ENCODE data around the gene APC. TPM values are rescaled to one million over a fixed set of nuclear protein-coding genes. Genes with fewer than 3 reads are reported as not detected.

The APC gene
- total RNA-seq, 1 experiment from 2014 or later: 24.0 TPM

DNA sequence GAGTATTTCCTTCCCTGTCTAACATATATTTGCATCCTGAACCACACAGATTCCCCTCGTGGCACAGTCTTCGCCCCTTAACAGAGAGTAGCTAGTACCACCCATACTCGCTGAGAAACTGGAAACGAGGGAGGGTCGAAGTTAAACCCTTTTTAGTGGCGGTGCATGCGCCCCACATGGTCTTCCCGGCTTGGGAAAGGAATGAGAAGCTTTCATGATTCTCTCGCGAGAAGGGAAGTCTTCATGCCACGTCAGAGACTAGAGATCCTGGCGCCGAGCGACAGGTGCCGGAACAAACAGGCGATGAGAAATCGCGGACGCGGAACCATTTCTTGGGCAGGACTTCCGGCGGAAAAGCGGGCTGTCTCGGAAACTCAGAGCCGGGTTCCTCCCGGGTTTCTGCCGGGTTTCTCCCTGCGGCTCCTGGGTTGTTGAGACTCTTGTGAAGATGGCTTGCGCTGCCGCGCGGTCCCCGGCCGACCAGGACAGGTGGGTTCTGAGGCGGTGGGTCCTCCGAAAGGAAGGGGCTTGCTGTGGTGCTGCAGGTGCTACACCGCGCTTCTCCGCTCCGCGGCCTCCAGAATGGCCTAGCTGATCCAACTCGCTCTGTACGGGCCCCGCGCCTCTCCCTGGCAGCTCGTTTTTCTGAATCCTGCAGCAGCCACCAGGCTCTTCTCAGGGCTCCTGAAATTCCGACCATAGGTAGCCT lies 123.4 kb downstream of the APC start, which contains the start of gene SRP19 (continued):
- TF ChIP-seq TCF7L2 (IDR thresholded peaks at IDR 0.05; ENCODE audit: borderline replicate concordance, extremely low read depth, insufficient read depth, insufficient read length): peak; percentile 33
- TF ChIP-seq FOSL1 (IDR thresholded peaks at IDR 0.05; ENCODE audit: low read depth): no peak
- TF ChIP-seq EZH2 (IDR thresholded peaks at IDR 0.05): no peak
- TF ChIP-seq CBX3 (IDR thresholded peaks at IDR 0.05; ENCODE audit: low read depth): peak; percentile 85
- TF ChIP-seq SP1 (IDR thresholded peaks at IDR 0.05; ENCODE audit: low read depth): peak; percentile 78

DNA sequence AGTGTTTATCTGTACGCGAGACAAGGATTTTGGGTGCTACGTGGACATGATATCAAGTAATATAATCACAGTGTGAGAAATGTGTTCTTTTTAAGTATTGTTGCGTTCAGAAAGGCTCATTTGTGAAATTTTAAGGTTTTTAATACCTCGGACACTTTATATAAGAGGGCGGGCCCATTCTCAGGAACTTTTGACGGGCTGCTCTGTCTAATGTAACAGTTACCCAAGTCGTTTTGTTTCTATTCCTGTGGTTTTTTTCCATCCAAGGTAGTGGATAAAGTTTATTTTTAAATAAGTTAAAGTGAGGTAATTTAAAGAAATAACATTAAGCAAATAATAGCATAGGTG lies 123.9 kb downstream of the APC start:
- DNase-seq (ENCODE audit: low read depth, low spot score) (no peak), ATAC-seq (no peak)
- RAD21 ChIA-PET (ENCODE audit: low non-redundant PET in 1 of 2, low total read pairs in 2 of 2, uncharacterized antibody in 2 of 2, unreplicated experiment in 2 of 2): no interaction called here
- no peaks in the 10 kb centered on the region for H3K27me3 ChIP-seq (ENCODE audit: insufficient read depth, low read length)
- H3K9ac ChIP-seq (ENCODE audit: low read length): peak overlapping the region; percentile 82
- BruUV-seq (replicated peaks): TSS peak; percentile 61
- peak overlapping the region; percentile 80 to 99 for H3K4me3 ChIP-seq (replicated peaks in 1 of 2; ENCODE audit: low read depth in 1 of 2, low read length in 2 of 2)
- H3K27ac ChIP-seq (ENCODE audit: low read depth, low read length): peak overlapping the region; percentile 58
- H3K9me2 ChIP-seq (ENCODE audit: insufficient read depth): no peaks in the 10 kb centered on the region
- H3K79me2 ChIP-seq (ENCODE audit: insufficient read depth, low read length): peaks cover 49% of the 10 kb centered on the region
- intact Hi-C loops (cut with micrococcal nuclease): no loop called here
- peaks cover 8 to 22% of the 10 kb centered on the region in 2 experiments for H3K4me1 ChIP-seq (ENCODE audit: control insufficient read depth in 1 of 2, insufficient read depth in 2 of 2, low read length in 2 of 2)
- H3K9me3 ChIP-seq (ENCODE audit: control insufficient read depth in 1 of 2, insufficient read depth in 1 of 2, low read depth in 1 of 2, low read length in 2 of 2): no peaks in the 10 kb centered on the region
- no peaks in the 10 kb centered on the region; the same call in 1 of the 2 replicates for H4K20me1 ChIP-seq (ENCODE audit: insufficient read depth)
- POLR2A ChIA-PET: interaction anchor here (0.6 to 1.6 kb wide), 2 partner anchors 17 to 697 kb away, joined by 3 to 4 read pairs; no protein-coding TSS in a partner anchor
- peaks cover 21 to 30% of the 10 kb centered on the region in 2 experiments for H3K36me3 ChIP-seq (ENCODE audit: control insufficient read depth in 1 of 2, insufficient read depth in 2 of 2, low read length in 2 of 2)
- CTCF ChIA-PET: no interaction called here
- peak; percentile 45; the same call in 1 of the 2 replicates for TF ChIP-seq ZFX (IDR thresholded peaks at IDR 0.05)
- TF ChIP-seq JUND (IDR thresholded peaks at IDR 0.05): no peak
- H3K4me2 ChIP-seq (ENCODE audit: low read length): peak overlapping the region; percentile 85
- no peak overlapping the region for H2AFZ ChIP-seq (ENCODE audit: low read depth, low read length, poor library complexity, severe bottlenecking)

DNA sequence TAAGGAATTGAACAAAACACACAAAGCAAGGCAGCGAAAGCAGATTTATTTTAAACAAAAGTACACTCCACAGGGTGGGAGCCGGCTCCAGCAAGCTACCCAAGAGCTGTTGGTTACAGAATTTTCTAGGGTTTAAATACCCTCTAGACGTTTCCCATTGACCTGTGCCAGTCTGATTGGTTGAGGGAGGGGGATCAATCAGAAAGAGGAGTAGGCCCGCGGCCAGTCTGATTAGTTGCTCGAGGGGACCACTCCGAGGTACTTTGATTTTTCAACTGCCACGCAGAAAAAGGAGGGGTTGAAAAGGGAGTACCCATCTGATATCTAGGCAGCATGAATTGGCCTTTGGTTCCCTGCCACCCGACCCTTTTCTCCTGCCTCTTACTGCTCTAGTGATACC lies 124.4 kb downstream of the APC start:
- ATAC-seq (no peak), DNase-seq (ENCODE audit: low read depth, low spot score) (no peak)
- Histone ChIP-seq H3K9me3 (ENCODE audit: control insufficient read depth in 1 of 2, insufficient read depth in 1 of 2, low read depth in 1 of 2, low read length in 2 of 2) (no peaks in the 10 kb centered on the region), H3K9ac (ENCODE audit: low read length) (peak overlapping the region; percentile 82), H4K20me1 (ENCODE audit: insufficient read depth) (no peaks in the 10 kb centered on the region; the same call in 1 of the 2 replicates), H3K27me3 (ENCODE audit: insufficient read depth, low read length) (no peaks in the 10 kb centered on the region), H3K27ac (ENCODE audit: low read depth, low read length) (no peak overlapping the region), H2AFZ (ENCODE audit: low read depth, low read length, poor library complexity, severe bottlenecking) (no peak overlapping the region), H3K4me3 (replicated peaks in 1 of 2; ENCODE audit: low read depth in 1 of 2, low read length in 2 of 2) (peak overlapping the region; percentile 80 to 99), H3K4me2 (ENCODE audit: low read length) (peak overlapping the region; percentile 85), H3K4me1 (ENCODE audit: control insufficient read depth in 1 of 2, insufficient read depth in 2 of 2, low read length in 2 of 2) (peaks cover 8 to 22% of the 10 kb centered on the region in 2 experiments), H3K79me2 (ENCODE audit: insufficient read depth, low read length) (peaks cover 51% of the 10 kb centered on the region), H3K9me2 (ENCODE audit: insufficient read depth) (no peaks in the 10 kb centered on the region), H3K36me3 (ENCODE audit: control insufficient read depth in 1 of 2, insufficient read depth in 2 of 2, low read length in 2 of 2) (peaks cover 25 to 34% of the 10 kb centered on the region in 2 experiments)
- TF ChIP-seq CBX3 (IDR thresholded peaks at IDR 0.05; ENCODE audit: low read depth) (no peak), SRF (IDR thresholded peaks at IDR 0.05; ENCODE audit: low read depth) (no peak), POLR2A (IDR thresholded peaks at IDR 0.05; ENCODE audit: borderline replicate concordance, extremely low read depth, insufficient read depth, insufficient read length) (no peak), SP1 (IDR thresholded peaks at IDR 0.05; ENCODE audit: low read depth) (no peak), YY1 (IDR thresholded peaks at IDR 0.05; ENCODE audit: extremely low read depth, insufficient replicate concordance, low read depth, low read length) (no peak), CEBPB (IDR thresholded peaks at IDR 0.05; ENCODE audit: low read depth) (no peak), SIN3A (IDR thresholded peaks at IDR 0.05; ENCODE audit: low read depth) (no peak), JUND (IDR thresholded peaks at IDR 0.05) (no peak), EZH2phosphoT487 (IDR thresholded peaks at IDR 0.05; ENCODE audit: borderline replicate concordance) (no peak), TCF7L2 (IDR thresholded peaks at IDR 0.05; ENCODE audit: borderline replicate concordance, extremely low read depth, insufficient read depth, insufficient read length) (no peak), ZFX (IDR thresholded peaks at IDR 0.05) (no peak)
- TF ChIP-seq, protein P1, sequence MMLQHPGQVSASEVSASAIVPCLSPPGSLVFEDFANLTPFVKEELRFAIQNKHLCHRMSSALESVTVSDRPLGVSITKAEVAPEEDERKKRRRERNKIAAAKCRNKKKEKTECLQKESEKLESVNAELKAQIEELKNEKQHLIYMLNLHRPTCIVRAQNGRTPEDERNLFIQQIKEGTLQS (IDR thresholded peaks at IDR 0.05): no peak
- TF ChIP-seq, protein P2, sequence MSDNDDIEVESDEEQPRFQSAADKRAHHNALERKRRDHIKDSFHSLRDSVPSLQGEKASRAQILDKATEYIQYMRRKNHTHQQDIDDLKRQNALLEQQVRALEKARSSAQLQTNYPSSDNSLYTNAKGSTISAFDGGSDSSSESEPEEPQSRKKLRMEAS (IDR thresholded peaks at IDR 0.05): no peak
- TF ChIP-seq, protein P3, sequence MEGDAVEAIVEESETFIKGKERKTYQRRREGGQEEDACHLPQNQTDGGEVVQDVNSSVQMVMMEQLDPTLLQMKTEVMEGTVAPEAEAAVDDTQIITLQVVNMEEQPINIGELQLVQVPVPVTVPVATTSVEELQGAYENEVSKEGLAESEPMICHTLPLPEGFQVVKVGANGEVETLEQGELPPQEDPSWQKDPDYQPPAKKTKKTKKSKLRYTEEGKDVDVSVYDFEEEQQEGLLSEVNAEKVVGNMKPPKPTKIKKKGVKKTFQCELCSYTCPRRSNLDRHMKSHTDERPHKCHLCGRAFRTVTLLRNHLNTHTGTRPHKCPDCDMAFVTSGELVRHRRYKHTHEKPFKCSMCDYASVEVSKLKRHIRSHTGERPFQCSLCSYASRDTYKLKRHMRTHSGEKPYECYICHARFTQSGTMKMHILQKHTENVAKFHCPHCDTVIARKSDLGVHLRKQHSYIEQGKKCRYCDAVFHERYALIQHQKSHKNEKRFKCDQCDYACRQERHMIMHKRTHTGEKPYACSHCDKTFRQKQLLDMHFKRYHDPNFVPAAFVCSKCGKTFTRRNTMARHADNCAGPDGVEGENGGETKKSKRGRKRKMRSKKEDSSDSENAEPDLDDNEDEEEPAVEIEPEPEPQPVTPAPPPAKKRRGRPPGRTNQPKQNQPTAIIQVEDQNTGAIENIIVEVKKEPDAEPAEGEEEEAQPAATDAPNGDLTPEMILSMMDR (IDR thresholded peaks at IDR 0.05 in 2 of 3, conservative IDR thresholded peaks at IDR 0.05 in 1 of 3; ENCODE audit: borderline replicate concordance in 1 of 3, insufficient read depth in 1 of 3, low read depth in 2 of 3, low read length in 2 of 3): no peak
- POLR2A ChIA-PET: no interaction called here
- RAD21 ChIA-PET (ENCODE audit: low non-redundant PET in 1 of 2, low total read pairs in 2 of 2, uncharacterized antibody in 2 of 2, unreplicated experiment in 2 of 2): no interaction called here
- BruUV-seq (replicated peaks): no TSS peak
- intact Hi-C loops (cut with micrococcal nuclease): no loop called here
- CTCF ChIA-PET: no interaction called here
